NB4 (cell line): Measurements from ENCODE around the gene TOM1L2.

Source experiments
- MYC ChIP-seq: IDR thresholded peaks from 2 replicates; pipeline ENCODE4 v1.6.1; 2011; ENCODE audit warnings: low read depth, low read length
- POLR2A ChIP-seq: IDR thresholded peaks from 2 replicates; pipeline ENCODE4 v1.6.1; 2011; ENCODE audit warnings: mild to moderate bottlenecking; ENCODE audit not compliant: insufficient read length; ENCODE audit errors: extremely low read depth
- TF ChIP-seq, protein P1 (sequence below): IDR thresholded peaks from one replicate; pipeline ENCODE4 v1.5.1; 2012; ENCODE audit warnings: low read depth, low read length
- TF ChIP-seq, protein P2 (sequence below): IDR thresholded peaks from 2 replicates; pipeline ENCODE4 v1.6.1; 2011; ENCODE audit warnings: low read depth, low read length

GRCh38 chr17:17963694-17964436 is 8.3 kb downstream of the TOM1L2 start:
- TF ChIP-seq, protein P1, sequence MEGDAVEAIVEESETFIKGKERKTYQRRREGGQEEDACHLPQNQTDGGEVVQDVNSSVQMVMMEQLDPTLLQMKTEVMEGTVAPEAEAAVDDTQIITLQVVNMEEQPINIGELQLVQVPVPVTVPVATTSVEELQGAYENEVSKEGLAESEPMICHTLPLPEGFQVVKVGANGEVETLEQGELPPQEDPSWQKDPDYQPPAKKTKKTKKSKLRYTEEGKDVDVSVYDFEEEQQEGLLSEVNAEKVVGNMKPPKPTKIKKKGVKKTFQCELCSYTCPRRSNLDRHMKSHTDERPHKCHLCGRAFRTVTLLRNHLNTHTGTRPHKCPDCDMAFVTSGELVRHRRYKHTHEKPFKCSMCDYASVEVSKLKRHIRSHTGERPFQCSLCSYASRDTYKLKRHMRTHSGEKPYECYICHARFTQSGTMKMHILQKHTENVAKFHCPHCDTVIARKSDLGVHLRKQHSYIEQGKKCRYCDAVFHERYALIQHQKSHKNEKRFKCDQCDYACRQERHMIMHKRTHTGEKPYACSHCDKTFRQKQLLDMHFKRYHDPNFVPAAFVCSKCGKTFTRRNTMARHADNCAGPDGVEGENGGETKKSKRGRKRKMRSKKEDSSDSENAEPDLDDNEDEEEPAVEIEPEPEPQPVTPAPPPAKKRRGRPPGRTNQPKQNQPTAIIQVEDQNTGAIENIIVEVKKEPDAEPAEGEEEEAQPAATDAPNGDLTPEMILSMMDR, result no peak
- TF ChIP-seq POLR2A, result no peak
- TF ChIP-seq, protein P2, sequence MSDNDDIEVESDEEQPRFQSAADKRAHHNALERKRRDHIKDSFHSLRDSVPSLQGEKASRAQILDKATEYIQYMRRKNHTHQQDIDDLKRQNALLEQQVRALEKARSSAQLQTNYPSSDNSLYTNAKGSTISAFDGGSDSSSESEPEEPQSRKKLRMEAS, result no peak
- no peak for TF ChIP-seq MYC
